Omental fat pad (tissue), 4 donors: ENCODE measurements around the gene PRRG3. TPM values are rescaled to one million over a fixed set of nuclear protein-coding genes. Genes with fewer than 3 reads are reported as not detected.

Experiments
- ATAC-seq: fragments of 150-250 bp; one replicate; pipeline ENCODE4 v1.9.1; 2016; ENCODE audit warnings: mild to moderate bottlenecking, moderate library complexity; ENCODE audit not compliant: low FRiP score
- DNase-seq: peaks from one replicate; pipeline ENCODE4 v3.0.0-alpha.2; 2019; ENCODE audit warnings: low spot score
- CTCF ChIP-seq, 3 donors: fragments of 450-650 bp; IDR thresholded peaks; one replicate each; pipeline ENCODE4 v1.5.1; 2016 to 2017; ENCODE audit warnings: antibody characterized with exemption in 3 of 3, mild to moderate bottlenecking in 3 of 3, moderate library complexity in 2 of 3
- total RNA-seq, 4 donors: library from RNA; depleted of rRNA; stranded (reverse); fragments of >200 nt; gene quantifications; one replicate each; pipeline ENCODE4 v1.1.0, GENCODE V29; 2016

The PRRG3 gene
- total RNA-seq, 4 donors from 2014 or later: 0.06 to 1.3 (median 1.2) TPM; not detected in 1

- no peak for ATAC-seq
- no peak for TF ChIP-seq CTCF (IDR thresholded peaks at IDR 0.05)
- DNase-seq: no peak
Observed at GRCh38 chrX:151704041-151704663, 8.9 kb downstream of the PRRG3 start.

- no peak for DNase-seq
- no peak for ATAC-seq
- TF ChIP-seq CTCF (IDR thresholded peaks at IDR 0.05): no peak
Observed at GRCh38 chrX:151708821-151709220, 13.6 kb downstream of the PRRG3 start.

GRCh38 chrX:151710457-151710856 is 15.2 kb downstream of the PRRG3 start:
- ATAC-seq: no peak
- DNase-seq: no peak
- no peak for TF ChIP-seq CTCF (IDR thresholded peaks at IDR 0.05)

- DNase-seq: no peak
- TF ChIP-seq CTCF (IDR thresholded peaks at IDR 0.05): no peak
- ATAC-seq: no peak
Observed at GRCh38 chrX:151711154-151711553, 15.9 kb downstream of the PRRG3 start.

- DNase-seq (no peak), ATAC-seq (no peak)
- no peak for TF ChIP-seq CTCF (IDR thresholded peaks at IDR 0.05)
Observed at GRCh38 chrX:151711787-151712186, 16.5 kb downstream of the PRRG3 start.

GRCh38 chrX:151712253-151712652 is 17.0 kb downstream of the PRRG3 start:
- ATAC-seq (no peak), DNase-seq (no peak)
- no peak for TF ChIP-seq CTCF (IDR thresholded peaks at IDR 0.05)

- no peak for ATAC-seq
- no peak for TF ChIP-seq CTCF (IDR thresholded peaks at IDR 0.05)
Observed at GRCh38 chrX:151713849-151714248, 18.6 kb downstream of the PRRG3 start.

More at GRCh38 chrX:151713849-151714248, 18.6 kb downstream of the PRRG3 start:
- DNase-seq: no peak
